Measurements from ENCODE around the gene PLD2.
"Not testable (repeated sequence)": the region's sequence is repeated elsewhere in the genome, so short reads cannot be mapped to it uniquely, and the experiment has no call there.

Gene PLD2

DNA sequence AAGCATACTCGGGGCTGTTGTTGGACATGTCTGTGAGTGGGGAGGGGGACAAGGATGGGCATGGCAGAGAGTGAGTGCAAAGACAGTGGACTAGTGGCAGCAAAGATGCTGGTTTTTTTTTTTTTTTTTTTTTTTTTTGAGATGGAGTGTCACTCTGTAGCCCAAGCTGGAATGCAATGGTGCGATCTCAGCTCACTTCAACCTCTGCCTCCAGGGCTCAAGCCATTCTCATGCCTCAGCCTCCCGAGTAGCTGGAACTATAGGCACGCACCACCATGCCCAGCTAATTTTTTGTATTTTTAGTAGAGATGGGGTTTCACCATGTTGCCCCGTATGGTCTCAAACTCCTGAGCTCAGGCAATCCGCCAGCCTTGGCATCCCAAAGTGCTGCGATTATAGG lies 50.4 kb downstream of the PLD2 start:
- not testable (repeated sequence) for DNase-seq

DNA sequence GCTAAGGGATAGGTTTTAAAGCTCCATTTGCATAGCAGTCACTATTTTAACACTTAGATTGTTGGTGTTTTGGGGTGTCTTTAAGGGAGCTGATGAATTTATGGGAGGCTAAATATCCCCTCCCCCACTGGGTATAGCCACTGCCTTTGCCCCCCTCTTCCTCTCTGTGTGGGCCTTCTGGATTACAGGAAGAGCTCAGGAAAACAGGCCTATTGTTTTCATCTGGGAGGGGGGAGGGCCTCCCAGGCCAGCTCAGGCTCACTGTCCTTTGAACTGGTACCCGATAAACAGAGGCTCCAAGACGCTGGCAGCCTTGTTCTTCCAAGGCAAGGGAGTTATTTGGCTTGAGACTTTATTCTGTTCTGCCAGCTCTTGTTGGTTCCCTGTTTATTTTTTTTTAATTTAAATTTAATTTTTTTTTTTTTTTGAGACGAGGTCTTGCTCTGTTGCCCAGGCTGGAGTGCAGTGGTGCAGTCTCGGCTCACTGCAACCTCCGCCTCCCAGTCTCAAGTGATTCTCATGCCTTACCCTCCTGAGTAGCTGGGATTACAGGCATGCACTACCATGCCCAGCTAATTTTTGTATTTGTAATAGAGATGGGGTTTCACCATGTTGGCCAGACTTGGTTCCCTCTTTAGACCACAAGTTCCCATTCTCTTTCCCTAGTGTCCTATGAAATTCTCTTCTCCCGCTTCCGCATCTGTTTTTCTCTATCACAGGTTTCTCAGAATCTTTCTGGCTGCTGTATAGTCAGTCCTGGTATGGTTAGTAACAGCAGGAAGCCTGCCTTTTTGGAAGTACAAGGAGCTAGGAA lies 51.3 kb downstream of the PLD2 start:
- peak in 11 of 14 donors; percentile 12 to 77 (median 60) for DNase-seq

GRCh38 chr17:4858882-4859260 lies 51.9 kb downstream of the PLD2 start:
- peak in 12 of 14 donors; percentile 29 to 85 (median 49) for DNase-seq

DNA sequence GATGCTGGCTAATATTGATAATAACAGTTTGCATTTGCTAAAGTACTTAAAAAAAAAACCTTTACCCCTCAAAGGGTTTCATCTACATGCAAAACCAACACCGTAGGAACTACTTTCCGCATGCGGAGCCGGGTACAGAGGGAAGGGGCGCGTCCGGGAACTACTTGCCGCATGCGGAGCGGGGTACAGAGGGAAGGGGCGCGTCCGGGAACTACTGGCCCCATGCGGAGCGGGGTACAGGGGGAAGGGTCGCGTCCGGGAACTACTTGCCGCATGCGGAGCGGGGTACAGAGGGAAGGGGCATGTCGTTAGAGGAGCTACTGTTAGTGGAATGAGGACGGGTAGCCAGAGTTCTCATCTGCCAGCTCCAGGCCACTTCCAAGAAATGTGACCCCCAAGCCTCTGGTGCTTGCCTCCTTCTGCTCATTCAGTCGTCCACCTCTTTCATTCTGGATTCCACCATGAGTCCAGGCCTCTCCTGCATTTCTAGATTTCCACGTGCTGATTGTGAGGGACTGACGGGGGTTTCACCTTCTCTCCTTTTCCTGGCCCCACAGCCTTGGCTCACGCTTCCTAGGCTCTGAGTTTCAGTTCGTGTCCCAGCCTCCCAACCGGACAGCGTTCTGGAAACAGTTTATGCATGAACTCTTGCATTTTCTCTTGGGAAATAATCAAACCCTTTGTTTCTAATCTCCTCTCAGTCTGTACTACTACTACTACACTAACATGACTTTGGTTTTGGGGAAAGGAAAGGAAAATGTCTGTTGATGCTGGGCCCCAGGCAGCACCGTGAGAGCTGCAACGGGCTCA lies 53.1 kb downstream of the PLD2 start:
- peak in 4 of 14 donors; percentile 41 to 66 (median 45) for DNase-seq

- no peak for DNase-seq
Observed at GRCh38 chr17:4860651-4861050, 53.7 kb downstream of the PLD2 start.

- DNase-seq, result no peak
Observed at GRCh38 chr17:4861052-4861451, 54.1 kb downstream of the PLD2 start.

GRCh38 chr17:4862720-4863119 lies 55.8 kb downstream of the PLD2 start:
- no peak for DNase-seq

DNA sequence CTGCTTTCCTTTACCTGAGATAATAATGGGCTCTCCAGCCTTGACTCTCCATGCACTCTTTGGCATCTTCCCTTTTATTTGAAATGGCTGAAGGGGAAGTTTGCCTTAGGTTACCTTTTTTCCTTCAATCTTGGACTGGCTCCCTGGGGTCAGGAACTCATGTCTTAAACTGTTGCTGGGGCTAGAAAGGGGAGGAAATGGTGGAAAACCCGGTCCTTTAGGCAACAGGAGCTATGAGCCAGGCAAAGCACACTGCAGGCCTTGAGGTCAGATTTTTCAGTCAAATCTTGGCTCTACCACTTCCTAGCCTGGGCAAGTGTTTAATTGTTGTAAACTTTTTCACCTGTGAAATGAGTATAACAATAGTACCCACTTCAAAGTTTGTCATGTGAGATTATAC lies 56.4 kb downstream of the PLD2 start:
- DNase-seq, result no peak

DNA sequence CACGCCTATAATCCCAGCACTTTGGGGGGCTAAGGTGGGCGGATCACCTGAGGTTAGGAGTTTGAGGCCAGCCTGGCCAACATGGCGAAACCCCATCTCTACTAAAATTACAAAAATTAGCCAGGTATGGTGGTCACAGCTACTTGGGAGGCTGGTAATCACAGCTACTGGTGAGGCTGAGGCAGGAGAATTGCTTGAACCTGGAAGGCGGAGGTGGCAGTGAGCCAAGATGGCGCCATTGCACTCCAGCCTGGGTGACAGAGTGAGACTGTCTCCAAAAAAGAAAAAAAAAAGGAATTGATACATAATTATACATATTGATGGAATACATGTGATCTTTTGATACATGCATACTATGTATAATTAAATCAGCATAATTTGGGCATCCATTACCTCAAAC lies 60.6 kb downstream of the PLD2 start:
- not testable (repeated sequence) for DNase-seq

DNA sequence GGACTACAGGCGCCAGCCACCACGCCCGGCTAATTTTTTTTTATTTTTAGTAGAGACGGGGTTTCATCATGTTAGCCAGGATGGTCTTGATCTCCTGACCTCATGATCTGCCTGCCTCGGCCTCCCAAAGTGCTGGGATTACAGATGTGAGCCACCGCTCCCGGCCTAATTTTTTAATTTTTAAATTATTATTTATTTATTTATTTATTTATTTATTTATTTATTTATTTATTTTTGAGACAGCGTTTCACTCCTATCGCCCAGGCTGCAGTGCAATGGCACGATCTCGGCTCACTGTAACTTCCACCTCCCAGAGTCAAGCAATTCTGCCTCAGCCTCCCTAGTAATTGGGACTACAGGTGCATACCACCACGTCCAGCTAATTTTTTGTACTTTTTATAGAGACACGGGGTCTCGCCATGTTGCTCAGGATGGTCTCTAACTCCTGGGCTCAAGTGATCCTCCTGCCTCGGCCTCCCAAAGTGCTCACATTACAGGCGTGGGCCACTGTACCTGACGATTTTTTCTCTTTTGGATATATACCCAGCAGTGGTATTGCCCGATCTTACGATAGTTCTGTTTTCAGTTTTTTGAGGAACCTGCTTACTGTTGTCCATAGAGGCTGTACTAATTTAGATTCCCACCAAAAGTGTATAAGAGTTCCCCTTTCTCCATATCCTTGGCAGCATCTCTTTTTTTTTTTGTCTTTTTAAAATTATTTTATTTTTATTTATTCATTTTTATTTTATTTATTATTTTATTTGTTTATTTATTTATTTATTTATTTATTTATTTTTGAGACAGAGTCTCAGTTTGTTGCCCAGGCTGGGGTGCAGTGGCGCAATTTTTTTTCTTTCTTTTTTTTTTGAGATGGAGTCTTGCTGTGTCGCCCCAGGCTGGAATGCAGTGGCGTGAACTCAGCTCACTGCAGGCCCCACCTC lies 62.4 kb downstream of the PLD2 start:
- not testable (repeated sequence) for DNase-seq

- DNase-seq, result no peak
Observed at GRCh38 chr17:4870855-4871254, 63.9 kb downstream of the PLD2 start.

DNA sequence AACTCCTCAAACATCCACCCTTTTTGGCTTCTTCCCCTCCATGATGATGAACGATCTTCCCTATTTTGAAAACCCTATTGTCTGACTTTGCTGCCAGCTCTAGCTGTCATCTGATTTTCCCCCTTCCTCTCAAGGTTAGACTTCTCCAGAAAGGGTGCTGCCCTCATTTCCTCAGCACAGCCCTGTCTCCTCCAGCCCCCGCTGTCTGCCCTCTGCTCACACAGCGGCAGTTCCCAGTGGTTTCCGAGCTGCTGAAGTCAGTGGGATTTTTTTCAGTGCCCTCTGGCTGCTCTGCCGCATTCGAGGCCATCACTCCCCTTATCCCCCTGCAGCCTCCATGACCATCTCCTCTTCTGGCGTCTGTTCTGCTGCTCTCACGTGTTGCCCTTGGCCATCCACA lies 65.8 kb downstream of the PLD2 start:
- DNase-seq, result peak in 9 of 14 donors; percentile 15 to 68 (median 52)
